ENCODE results near the gene HNRNPC.
"Not testable (repeated sequence)": the region's sequence is repeated elsewhere in the genome, so short reads cannot be mapped to it uniquely, and the experiment has no call there.

Gene HNRNPC

GRCh38 chr14:21269252-21270046, at the start of gene HNRNPC:
HNRNPC (minus strand) TSS chr14:21269442; CDS start chr14:21234193, 35,249 bp downstream.
- peak; percentile 100 for DNase-seq (ENCODE audit: low spot score)

- no peak for DNase-seq (ENCODE audit: low spot score)
Observed at GRCh38 chr14:21317398-21317797, 48.2 kb upstream of the HNRNPC start.

- DNase-seq (ENCODE audit: low spot score) = no peak
Observed at GRCh38 chr14:21313512-21313911, 44.3 kb upstream of the HNRNPC start.

DNA sequence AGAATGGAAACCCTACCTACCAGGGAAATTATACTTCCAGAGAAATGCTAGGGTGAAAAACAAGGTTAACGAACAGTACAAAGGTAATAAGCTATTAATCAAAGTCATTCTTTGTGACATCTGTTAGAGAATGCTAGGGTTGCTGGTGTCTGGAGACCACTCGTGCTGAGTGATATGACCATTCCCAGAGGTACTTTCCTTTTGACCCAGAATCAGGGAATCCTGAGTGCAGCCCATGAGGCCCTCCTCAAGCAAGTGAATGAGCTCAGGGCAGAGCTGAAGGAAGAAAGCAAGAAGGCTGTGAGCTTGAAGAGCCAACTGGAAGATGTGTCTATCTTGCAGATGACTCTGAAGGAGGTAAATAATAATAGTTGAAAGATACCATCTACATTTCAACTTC, 42.4 kb upstream of the HNRNPC start:
- DNase-seq (ENCODE audit: low spot score) = no peak

DNA sequence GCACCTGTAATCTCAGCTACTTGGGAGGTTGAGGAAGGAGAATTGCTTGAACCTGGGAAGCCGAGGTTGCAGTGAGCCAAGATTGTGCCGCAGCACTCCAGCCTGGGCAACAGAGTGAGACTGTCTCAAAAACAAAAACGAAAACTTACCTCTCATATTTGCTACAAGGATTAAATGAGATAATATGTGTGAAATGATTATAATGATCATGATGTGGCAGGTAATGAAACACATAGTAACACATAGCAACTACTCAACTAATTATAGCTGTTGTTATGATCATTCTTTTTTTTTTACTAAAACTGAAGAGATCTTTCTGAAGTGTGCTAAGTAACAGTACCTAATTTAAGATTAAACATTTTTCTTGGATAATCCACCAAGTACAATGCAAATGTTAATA, 40.7 kb upstream of the HNRNPC start:
- DNase-seq (ENCODE audit: low spot score) = no peak

DNA sequence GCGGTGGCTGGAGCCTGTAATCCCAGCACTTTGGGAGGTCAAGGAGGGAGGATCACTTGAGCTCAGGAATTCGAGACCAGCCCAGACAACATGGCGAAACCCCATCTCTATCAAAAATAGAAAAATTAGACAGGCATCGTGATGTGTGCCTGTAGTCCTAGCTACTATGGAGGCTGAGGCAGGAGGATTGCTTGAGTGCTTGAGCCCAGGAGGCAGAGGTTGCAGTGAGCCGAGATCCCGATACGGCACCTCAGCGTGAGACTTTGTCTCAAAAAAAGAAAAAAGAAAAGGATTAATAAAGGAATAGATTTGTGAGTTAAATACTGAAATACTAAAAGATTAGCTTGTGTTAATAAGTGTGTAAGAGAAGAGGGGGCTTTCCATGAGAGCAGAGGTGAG, 40.0 kb upstream of the HNRNPC start:
- DNase-seq (ENCODE audit: low spot score) = no peak

- DNase-seq (ENCODE audit: low spot score) = peak; percentile 86
Observed at GRCh38 chr14:21308479-21309237, 39.4 kb upstream of the HNRNPC start.

- DNase-seq (ENCODE audit: low spot score) = no peak
Observed at GRCh38 chr14:21308132-21308478, 38.9 kb upstream of the HNRNPC start.

- DNase-seq (ENCODE audit: low spot score) = no peak
Observed at GRCh38 chr14:21307637-21308036, 38.4 kb upstream of the HNRNPC start.

GRCh38 chr14:21302836-21303140, 33.5 kb upstream of the HNRNPC start:
- not testable (repeated sequence) for DNase-seq (ENCODE audit: low spot score)

DNA sequence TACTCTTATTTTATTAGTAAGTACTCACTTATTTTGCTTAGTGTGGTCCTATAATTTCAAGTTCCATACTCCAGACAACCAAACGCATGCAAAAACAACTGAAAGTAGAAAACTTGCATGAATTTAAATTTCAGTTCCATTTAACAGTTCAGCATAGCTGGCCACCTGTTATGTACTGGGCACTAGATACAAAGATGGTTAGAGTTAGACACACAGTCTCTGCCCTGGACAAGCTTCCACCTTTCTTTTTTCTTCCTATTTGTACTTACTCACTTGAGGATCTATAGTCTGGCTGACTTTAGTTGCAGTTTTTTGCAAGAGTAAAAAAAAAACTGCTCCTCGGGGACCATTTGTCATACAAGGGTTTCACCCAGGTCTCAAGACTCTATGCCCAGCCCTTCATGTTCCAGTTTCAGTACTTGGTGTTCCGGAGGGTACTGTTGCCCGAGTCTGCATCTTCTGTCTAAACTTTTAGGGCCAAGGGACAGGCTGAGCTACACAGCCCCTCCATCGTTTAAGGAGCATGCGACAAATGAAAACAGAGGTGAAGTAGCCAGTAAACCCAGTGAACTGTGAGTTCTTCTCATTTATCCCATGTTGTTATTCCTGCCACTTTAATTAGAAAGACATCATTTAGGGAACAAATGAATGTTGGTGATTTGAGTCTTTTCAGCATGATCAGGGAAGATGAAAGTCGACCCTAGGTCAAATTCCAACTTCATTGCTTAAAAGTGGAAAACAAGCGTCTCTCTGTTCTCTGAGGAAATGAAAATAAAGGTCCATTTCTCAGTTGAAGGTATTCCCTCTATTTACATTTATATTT, 33.0 kb upstream of the HNRNPC start:
- no peak for DNase-seq (ENCODE audit: low spot score)

- DNase-seq (ENCODE audit: low spot score) = peak; percentile 2
Observed at GRCh38 chr14:21300892-21301291, 31.6 kb upstream of the HNRNPC start.

GRCh38 chr14:21299562-21300130, 30.4 kb upstream of the HNRNPC start:
- DNase-seq (ENCODE audit: low spot score) = no peak

DNA sequence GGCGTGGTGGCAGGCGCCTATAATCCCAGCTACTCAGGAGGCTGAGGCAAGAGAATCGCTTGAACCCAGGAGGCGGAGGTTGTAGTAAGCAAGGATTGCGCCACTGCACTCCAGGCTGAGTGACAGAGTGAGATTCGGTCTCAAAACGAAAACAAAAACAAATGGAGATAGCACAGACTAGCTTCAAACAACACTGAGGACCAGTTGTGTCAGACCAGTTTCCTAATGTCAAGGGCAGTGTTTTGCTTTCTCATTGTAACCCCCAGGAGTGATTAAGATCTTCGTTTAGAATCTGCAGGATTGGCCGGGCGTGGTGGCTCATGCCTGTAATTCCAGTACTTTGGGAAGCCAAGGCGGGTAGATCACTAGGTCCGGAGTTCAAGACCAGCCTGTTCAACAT, 29.1 kb upstream of the HNRNPC start:
- DNase-seq (ENCODE audit: low spot score) = no peak

DNA sequence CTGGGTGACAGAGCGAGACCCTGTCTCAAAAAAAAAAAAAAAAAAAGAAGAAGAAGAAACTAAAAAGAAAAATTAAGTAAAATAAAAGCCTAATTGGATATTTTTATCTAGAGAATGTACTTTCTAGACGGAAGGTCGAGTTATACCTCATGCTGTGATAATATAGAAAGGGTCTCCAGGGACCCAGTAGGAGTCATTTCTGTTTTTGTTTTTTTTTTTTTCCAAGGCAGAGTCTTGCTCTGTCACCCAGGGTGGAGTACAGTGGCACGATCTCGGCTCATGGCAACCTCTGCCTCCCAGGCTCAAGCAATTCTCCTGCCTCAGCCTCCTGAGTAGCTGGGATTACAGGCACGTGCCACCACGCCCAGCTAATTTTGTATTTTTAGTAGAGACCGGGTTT, 24.8 kb upstream of the HNRNPC start:
- DNase-seq (ENCODE audit: low spot score) = not testable (repeated sequence)

DNA sequence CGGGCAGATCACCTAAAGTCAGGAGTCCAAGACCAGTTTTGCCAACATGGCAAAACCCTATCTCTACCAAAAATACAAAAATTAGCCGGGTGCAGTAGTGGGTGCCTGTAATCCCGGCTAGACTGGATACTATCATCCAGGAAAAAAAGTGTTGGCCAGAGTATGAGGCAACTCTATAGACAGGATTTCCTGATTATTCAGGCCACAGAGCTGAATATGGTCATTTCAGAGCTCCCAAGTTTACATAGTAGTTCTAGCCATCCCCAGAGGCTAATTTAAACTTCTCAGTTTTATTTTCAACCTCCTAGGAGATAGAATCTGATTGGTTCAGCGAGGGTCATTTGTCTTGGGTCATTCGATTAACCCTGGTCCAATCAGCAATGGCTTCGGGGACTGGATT, 17.9 kb upstream of the HNRNPC start:
- DNase-seq (ENCODE audit: low spot score) = no peak

DNA sequence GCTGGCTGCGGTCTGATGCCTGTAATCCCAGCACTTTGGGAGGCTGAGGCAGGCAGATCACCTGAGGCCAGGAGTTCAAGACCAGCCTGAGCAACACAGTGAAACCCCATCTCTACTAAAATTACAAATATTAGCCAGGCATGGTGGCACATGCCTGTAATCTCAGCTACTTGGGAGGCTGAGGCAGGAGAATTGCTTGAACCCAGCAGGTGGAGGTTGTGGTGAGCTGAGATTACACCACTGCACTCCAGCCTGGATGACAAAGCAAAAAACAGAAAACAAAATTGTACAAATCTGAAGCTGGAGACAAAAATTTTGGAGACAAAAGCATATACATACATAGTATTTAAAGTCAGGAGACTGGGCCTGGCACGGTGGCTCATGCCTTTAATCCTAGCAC, 17.3 kb upstream of the HNRNPC start:
- DNase-seq (ENCODE audit: low spot score) = not testable (repeated sequence)

DNA sequence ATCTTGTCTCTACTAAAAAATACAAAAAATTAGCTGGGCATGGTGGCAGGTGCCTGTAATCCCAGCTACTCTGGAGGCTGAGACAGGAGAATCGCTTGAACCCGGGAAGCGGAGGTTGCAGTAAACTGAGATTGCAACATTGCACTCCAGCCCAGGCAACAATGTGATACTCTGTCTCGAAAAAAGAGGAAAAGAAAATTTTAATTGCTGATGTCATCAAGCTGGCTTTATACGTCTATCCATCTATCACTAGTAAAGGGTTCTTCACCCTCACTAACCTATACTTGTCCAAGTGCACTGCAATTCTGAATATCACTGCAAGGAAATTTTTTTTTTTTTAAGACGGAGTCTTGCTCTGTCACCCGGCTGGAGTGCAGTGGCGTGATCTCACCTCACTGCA, 12.7 kb upstream of the HNRNPC start:
- not testable (repeated sequence) for DNase-seq (ENCODE audit: low spot score)

DNA sequence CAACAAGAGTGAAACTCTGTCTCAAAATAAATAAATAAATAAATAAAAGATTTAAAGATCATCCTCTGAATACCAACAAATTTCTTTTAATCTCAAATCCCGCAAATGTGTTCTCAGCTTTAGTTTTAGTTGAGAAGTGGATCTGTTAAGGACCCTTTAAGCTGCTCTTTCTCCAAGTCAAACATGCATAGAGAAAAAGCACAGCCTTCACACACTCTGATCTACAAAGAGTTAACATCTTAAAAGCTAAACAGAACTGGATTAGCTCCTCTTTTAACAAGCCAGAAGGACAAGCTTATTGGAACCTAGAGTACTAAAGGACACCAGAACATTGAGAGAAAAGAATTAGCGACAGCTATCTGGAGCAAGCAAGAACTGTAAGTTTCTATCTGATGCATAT, 10.5 kb upstream of the HNRNPC start, which contains the start of gene RPGRIP1:
RPGRIP1 (plus strand) TSS at position 301 of the 400 bp plus-strand sequence. CDS start 7,894 bp downstream, outside the sequence.
- no peak for DNase-seq (ENCODE audit: low spot score)

DNA sequence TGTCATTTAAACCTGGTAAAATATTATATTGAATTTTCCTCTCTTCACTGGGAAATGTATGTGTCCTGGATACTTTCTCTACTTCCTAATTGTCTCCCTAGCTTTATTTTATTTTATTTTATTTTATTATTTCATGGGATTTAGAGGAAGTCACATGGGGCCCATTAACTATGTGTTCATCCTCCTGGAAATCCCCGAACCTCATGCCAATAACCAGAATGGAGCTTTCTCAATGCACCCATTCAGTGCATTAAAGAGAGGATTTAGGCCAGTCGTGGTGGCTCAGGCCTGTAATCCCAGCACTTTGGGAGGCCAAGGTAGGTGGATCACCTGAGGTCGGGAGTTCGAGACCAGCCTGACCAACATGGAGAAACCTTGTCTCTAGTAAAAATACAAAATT, 9.4 kb upstream of the HNRNPC start:
- DNase-seq (ENCODE audit: low spot score) = no peak

DNA sequence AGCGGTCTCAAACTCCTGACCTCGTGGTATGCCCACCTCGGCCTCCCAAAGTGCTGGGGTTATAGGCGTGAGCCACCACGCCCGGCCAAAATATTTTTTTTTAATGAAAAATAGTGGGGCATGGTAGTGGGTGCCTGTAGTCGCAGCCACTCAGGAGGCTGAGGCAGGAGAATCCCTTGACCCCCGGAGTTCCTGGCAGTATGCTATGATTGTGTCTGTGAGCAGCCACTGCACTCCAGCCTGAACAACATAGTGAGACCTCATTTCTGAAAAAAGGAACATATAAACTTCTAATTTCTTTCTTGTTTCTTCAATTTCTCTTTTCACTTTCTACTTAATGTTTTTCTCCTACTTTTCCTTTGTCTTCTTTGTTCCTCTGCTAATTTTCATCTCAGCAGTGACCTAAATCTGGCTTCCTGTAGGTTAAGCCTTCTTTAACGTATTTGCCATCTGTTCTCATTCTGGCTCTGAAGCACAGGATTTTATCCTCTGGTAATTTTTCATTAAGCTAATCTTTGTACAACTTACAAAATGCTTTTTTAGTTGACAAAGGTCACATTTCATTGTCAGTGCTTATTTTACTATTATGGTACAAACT, 6.1 kb upstream of the HNRNPC start:
- no peak for DNase-seq (ENCODE audit: low spot score)

- DNase-seq (ENCODE audit: low spot score) = not testable (repeated sequence)
Observed at GRCh38 chr14:21272661-21273060, 3.4 kb upstream of the HNRNPC start.

Measured in CD4-positive, alpha-beta T cell treated with Interleukin-2 at 100 ng/mL for 4 hours (primary cell).